Fibroblast of upper back skin (primary cell): ENCODE measurements around the gene SFT2D2.
A peak's percentile ranks its signal among the peaks of the same experiment; 100 is the strongest.

ENCODE experiments used
- DNase-seq: peaks from one replicate; pipeline ENCODE4 v3.0.0-alpha.2; 2013

The SFT2D2 gene

GRCh38 chr1:168271636-168272035 lies 45.8 kb downstream of the SFT2D2 start:
- DNase-seq: no peak

- peak; percentile 37 for DNase-seq
Measured at GRCh38 chr1:168273575-168273974, 47.8 kb downstream of the SFT2D2 start.

GRCh38 chr1:168279253-168279652 lies 53.4 kb downstream of the SFT2D2 start:
- DNase-seq: no peak

- no peak for DNase-seq
Measured at GRCh38 chr1:168280296-168280927, 54.6 kb downstream of the SFT2D2 start, which contains the start of gene TBX19. TSS of gene TBX19 (plus strand) at chr1:168280877. CDS start at chr1:168281091, 214 bp downstream.

- no peak for DNase-seq
Measured at GRCh38 chr1:168281603-168282325, 56.0 kb downstream of the SFT2D2 start.

- DNase-seq: peak; percentile 28
Measured at GRCh38 chr1:168285521-168285790, 59.7 kb downstream of the SFT2D2 start.

GRCh38 chr1:168285971-168286927 lies 60.4 kb downstream of the SFT2D2 start:
- DNase-seq: no peak

- DNase-seq: peak; percentile 34
Measured at GRCh38 chr1:168287237-168287664, 61.4 kb downstream of the SFT2D2 start.

GRCh38 chr1:168288311-168289052 lies 62.7 kb downstream of the SFT2D2 start:
- DNase-seq: peak; percentile 40

- DNase-seq: no peak
Measured at GRCh38 chr1:168291222-168291837, 65.5 kb downstream of the SFT2D2 start.

GRCh38 chr1:168293356-168293755 lies 67.6 kb downstream of the SFT2D2 start:
- no peak for DNase-seq

GRCh38 chr1:168295411-168296114 lies 69.8 kb downstream of the SFT2D2 start:
- DNase-seq: no peak

- no peak for DNase-seq
Measured at GRCh38 chr1:168297019-168297730, 71.4 kb downstream of the SFT2D2 start.

- DNase-seq: no peak
Measured at GRCh38 chr1:168298446-168298845, 72.6 kb downstream of the SFT2D2 start.

- DNase-seq: no peak
Measured at GRCh38 chr1:168300626-168301025, 74.8 kb downstream of the SFT2D2 start.

GRCh38 chr1:168301664-168302320 lies 76.0 kb downstream of the SFT2D2 start:
- DNase-seq: peak; percentile 68
